Stimulated activated CD4-positive, alpha-beta T cell treated with anti-CD3 and anti-CD28 coated beads, Interleukin-15, amount 100 ng/mL, for 24 hours (primary cell): Measurements from ENCODE around the gene LRRC10B.

ENCODE experiments used
- DNase-seq: peaks from one replicate; pipeline ENCODE4 v3.0.0-alpha.2; 2020

LRRC10B gene

DNA sequence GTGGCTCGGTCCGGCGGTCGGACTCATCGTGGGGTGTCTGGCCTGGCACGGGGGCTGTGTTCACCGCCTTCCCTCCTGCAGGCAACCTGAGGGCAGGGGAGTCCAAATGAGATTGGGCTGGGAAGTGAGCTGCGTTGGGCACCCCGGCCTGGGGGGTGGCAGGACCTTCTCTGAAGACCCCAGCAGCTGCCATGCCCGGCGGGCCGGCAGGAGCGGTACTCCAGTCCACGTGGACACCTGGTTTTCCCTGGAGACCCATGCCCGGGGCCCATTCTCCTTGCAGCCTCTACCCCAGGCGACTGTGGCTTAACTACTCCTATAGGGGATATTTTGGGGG lies 24.5 kb downstream of the LRRC10B start:
- no peak for DNase-seq

DNA sequence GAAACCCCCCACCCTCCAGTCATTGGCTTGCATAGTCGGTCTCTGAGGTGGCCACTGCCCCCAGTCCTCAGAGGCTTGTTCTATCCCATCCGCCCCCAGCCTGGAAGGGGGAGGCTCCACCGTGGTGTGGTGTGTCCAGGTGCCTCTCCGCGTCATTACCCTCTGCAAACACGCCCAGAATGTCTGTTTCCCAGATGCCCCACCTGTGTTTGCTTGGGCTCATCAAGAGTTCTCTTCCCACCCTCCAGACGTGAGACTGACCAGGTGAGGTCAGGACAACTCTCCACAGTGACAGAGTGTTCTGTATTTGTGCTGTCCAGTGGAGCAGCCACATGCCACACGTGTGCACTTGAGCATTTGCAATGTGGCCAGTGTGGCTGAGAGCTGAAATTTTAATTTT lies 24.9 kb downstream of the LRRC10B start:
- no peak for DNase-seq

DNA sequence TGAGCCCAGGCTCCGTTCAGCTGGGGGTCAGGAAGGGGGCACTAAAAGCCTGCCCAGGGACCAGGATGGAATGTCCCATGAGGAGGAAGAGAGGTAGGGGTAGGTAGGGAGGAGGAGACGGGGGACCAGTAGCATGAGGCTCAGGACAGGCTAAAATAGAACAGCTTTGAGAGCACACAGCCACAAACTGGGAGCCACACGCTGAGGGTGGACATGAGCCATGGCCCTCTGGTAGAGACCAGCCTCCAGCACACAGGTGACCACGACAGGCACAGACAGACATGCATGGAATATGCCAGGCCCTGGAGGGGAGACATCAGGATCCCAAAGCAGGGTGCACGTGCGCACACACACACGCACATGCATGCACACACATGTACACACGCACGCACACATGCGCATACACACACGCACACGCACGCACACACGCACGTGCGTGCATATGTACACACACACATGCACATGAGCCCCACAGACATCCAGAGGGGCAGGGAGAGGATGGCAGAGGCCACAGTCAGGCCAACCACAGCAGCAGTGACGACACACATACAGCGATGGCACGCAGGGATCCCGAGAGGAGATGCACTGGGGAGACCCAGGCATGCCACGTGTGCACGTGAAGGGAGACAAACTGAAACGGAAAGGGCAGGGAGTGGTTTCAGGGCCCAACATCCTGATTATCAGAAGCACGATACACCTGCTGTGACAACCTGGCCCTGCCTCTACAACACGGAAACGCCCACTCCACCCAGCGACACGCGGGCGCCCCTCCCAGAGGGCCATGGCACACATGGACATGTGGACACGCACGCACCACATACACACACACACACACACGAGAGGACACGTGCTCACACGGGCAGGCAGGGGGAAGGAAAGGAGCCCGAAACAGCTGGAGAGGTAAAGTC lies 25.7 kb downstream of the LRRC10B start:
- DNase-seq: no peak

DNA sequence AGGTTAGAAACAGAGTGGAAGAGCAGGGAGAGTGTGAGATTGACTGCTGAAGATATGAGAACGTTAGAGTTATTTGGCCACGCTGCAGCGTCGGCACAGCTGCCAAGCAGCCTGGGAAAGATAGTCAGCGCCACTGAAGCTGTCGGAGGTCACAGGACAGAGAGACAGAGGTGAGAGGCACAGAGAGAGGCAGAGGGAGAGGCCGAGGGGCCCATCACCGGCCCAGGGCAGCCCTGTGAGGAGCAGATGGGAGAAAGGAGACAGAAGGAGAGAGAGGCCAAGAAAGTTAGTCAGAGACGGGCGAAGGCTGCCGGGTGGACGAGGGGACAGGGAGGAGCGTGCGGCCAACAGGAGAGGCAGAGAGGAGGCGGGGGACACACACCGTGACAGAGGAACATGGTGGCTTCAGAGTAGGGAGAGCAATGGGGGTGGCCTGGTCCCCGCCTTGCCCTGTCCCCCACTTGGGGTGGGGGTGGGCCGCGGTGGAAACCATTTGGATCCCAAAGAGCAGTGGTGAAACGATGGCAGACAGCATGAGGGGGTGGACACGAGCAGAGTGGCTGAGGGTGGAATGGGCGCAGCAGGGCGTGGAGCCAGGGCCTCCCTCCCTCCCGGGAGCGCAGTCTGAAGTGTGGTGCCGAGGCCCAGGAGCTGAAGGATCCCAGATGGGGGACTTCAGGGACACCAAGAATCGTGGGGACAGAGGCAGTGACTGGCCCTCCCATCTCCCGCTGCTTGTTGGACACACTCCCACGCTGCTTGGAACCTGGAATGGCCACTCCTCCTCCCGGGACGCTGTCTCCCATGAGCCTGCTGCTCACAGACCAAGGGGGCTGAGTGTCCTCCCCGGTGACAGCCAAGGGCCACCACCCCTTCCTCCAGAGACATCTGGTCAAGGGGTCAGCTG lies 26.6 kb downstream of the LRRC10B start:
- no peak for DNase-seq

DNA sequence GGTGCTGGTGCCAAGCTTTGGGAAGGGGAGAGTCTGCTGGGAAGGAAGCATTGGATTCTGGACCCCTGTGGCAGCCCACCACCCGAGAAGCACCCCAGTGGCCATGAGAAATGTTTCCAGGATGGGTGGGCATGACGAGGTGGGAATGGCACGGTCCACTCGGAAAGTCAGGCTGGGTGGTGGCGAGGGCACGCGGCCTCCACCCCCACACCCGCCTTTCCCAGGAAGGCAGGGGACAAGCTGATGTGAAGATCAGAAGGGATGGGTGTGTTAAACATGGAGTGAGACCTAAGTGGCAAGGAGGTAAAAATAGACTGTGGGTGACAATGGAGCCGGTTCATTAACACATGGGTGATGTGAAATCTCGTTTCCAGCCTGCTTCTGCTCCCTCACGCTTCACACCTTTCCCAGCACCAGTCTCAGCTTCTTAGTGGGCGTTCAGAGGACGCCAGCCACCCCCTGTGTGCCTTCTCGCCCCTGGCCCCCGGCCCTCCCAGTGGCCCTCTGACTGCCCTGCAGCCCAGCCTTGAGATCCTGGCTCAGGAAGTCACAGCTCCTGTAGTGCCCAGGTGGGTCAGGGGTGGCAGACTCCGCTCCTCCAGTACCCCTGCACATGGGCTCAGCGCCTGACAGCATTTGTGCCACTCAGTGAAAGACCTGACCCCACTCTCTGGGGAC lies 27.6 kb downstream of the LRRC10B start:
- DNase-seq: no peak

DNA sequence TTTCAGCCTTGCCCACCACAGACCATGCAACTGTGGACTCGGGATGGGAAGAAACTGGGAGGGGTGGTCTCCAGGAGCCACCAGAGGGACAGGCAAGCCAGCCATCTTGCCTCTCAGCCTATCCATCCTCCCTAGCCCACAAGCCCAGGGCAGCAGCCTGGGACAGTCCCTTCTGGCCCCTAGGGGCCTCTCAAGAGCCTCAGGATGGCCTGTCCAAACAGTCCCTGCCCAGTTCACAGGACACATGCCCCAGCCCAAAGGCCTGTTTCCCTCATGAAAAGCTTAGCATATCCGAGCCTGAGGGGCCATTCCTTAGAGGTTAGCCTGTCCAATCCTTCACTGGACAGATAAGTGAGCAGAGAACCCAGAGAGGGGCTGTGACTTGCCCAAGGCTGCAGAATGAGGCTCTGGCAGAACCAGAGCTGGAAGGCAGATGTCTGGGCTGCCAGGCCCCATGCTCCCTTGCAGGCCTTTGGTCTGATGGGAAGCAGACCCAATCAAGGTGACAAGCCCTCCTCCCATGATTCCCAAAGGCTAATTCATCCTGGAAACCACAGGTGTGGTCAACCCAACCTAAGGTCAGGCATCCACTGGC lies 28.2 kb downstream of the LRRC10B start:
- DNase-seq: no peak

DNA sequence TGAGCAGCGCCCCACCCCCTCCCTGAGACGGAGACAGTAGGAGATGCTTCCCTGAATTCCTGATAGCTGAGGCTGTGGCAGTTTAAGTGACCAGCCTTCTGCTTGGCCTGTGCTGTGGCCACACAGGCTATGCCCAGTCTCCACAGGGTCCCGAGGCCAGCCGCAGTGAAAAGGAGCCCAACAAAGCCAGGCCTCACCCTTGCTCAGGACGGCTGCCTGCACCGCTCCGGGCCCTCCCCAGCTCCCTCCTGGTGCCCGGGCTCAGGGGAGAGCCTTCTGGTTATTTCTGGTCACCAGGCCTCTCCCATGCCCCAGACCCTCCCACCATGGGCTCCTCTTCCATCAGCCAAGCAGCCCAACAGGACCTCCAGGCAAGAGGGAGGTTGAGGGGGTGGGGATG lies 28.8 kb downstream of the LRRC10B start:
- no peak for DNase-seq

DNA sequence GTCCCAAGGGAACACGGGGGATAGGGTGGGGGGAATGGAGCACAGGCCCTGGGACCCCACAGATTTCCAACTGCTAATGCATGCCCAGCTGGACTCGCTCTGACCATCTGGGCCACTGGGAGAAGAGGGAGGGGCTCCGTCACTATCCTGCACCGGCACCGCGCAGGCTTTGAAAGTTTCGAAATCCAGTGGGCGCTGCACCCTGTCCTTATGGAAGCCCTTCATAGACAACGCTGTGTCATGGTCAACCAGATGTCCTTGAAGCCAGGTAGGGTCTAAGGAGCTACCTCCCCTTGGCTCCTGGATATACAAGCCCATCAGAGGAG lies 30.1 kb downstream of the LRRC10B start:
- DNase-seq: no peak

DNA sequence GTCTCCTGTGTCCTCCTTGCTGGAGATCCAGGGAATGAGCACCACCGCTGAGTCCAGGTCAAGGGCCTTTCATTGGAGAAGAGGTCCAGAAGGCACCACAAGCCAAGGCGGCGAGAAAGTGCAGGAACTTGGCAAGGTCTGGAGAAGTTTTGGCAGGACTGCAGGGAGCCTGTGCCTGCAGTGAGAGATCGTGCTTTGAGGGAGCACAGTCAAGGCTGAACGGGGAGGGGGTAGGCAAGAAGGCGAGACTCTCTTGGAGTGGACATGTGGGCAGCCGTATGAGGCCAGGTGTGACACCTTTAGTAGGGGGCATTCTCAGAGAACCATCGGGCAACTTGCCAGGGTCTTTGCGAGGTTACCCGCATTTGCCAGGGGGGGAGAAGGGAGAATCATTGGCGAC lies 30.5 kb downstream of the LRRC10B start:
- DNase-seq: no peak

DNA sequence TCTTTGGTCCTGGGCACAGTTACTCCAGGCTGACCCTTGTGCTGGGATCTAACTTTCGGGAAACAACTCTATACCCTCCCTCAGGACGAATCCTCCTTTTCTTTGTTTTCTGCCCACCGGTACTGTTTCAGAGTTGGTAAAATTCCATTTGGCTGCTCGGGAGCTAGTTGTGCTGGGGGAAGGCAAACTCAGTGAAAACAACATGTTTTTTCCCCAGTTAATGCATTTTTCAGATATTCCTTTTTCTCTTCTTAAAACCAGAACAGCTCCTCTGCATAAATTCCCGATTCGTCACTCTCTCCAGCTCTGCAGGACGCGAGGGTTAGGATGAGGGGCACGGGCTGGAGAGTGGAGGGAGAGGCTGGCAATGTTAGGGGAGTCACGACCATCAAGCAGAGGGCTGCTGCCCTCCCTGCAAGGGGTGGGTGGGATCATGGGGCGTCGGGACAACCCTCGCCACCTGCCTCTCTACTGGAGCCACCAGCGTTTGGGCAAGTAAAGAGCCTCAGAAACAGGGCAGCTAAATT lies 31.3 kb downstream of the LRRC10B start:
- DNase-seq: no peak

DNA sequence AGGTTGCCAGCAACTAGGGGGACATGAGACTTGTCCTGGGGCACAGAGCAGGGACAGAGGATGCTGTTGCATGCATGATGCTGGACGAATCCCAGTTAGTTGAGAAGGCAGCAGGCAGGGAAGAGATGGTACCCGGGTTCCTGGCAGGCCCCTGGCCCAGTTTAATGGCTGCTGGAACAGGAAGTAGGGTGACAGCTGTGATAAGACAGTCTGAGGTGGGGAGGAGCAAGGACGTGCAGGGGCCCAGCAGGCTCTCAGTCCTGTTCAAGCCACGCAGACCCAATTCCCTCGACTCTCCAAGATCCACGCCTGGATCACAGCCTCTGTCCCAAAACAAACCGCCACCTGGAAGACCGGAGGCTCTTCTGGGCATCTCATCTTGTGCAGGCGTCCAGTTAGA lies 32.0 kb downstream of the LRRC10B start:
- no peak for DNase-seq

DNA sequence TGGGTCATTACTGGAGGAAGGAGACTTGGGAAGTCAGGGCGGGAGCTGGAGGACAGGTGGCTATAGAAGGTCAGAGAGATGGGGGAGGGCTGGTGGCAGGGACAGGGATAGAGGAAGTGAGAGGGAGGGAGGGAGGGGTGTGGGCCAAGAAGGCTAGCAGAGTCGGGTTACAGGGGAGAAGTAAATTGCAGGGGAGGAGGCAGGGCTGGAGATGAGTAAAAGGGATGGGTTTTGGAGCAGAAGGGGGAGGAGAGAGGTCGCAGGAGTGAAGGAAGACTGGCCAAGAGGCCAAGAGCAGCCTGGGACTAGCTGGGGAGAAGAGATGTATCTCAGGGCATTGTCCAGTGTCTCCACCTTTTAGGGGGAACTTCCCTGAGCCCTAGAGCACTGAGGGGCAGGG lies 33.0 kb downstream of the LRRC10B start:
- DNase-seq: no peak

DNA sequence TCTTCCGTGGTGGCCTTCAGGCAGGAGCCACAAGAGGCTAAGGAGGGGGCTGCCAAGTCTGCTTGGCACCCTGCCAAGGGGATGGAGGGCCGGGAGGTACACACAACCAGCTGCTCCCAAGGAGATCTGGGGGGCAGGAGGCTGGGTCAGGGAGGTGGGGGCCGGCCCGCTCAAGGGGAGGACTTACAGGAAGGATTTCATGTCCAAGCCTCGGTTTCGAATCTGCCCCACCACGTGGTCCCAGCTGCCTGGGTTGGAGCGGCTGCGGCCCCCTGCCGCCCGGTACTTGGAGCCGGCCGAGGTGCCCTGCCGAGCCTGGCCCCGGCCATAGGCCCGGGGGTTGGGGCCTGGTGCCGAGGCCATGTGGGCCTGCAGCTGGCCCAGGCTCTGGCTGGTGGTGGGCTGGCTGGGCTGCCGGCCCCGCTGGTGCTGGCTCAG lies 33.5 kb downstream of the LRRC10B start:
- DNase-seq: no peak

DNA sequence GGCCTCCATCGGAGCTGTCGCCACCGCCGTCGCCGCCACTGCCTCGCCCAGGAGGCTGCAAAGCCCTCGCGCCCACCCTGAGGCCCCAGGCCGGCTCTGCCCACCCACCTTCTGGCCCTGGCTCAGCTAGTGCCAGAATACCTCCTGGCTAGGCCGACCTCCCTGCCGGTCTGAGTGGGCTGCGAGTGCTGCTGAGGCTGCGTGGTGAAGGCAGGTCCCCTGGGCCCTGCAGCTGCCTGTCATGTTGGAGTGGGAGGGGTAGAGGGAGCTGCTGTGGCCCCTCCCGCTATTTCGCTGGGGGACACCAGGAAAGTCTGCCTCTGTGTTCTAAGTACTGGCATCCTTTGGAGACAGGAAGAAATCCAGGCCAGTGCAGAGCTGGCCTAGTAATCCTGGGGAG lies 34.2 kb downstream of the LRRC10B start:
- no peak for DNase-seq

DNA sequence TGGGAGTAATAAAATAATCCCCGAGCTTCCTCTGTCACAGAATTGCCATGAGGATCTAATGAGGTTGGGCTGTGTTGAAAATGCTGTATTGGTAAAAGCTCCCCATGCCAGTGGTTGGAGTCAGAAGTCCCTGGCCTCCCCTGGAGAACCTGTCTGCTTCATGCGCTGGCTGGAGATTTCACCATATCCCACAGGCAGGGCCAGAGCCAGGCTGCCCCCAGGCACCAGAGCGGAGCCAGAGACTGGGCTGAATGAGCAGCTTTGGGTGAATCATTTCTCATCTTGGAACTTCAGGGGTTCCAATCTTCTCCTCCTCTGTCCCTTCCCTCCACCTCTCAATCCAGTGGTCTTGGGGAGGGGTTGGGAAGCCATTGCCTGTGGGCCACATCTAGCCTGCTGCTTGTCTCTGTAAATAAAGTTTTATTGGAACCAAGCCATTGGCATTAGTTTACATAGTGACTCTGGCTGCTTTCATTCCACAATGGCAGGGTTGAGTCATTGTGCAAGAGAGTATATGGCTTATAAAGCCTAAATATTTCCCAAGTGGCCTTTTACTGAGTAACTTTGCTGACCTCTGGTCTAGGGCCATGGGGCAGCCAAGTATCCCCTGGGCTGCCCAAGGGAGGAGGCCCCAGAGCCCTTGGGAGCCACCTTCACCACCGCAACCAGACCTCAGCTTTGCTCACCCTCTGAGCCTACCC lies 35.2 kb downstream of the LRRC10B start:
- DNase-seq: no peak

DNA sequence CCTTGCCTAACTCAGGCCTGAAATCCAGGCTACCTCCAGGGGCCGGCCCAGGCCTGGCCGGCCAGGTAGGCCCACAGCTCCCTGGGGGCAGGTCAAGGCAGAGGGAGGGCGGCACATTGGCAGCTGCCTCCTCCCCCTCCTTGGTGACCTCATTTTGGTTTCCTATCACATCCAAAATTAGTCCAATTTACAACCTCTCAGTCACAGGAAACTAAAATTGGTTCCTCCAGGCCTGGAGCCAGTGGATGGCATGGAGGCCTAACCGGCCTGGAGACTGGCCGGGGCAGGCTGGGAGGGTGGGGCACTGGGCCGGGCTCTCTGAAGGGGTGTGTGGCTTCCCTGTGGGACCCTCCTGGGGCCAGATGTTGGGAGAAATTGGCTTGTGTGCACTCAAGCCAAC lies 35.9 kb downstream of the LRRC10B start:
- DNase-seq: no peak

DNA sequence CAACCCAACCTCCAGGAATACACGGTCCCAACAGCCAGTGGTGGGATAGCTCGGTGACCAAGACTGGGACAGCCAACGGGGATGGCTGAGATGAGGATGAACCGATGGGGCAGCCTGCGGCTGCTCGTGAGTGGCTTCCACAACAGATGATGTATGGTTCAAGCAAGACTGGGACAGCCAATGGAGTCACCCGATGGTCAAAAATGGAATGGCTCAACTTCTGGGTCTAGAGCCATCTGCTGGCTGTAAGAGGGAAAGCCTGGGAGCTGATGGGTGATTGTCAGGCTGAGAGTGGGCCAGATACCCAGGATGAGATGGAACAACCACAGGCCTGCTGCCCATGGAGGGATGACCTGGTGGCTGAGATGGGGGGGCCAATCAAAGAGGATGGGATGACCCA lies 36.8 kb downstream of the LRRC10B start:
- no peak for DNase-seq

DNA sequence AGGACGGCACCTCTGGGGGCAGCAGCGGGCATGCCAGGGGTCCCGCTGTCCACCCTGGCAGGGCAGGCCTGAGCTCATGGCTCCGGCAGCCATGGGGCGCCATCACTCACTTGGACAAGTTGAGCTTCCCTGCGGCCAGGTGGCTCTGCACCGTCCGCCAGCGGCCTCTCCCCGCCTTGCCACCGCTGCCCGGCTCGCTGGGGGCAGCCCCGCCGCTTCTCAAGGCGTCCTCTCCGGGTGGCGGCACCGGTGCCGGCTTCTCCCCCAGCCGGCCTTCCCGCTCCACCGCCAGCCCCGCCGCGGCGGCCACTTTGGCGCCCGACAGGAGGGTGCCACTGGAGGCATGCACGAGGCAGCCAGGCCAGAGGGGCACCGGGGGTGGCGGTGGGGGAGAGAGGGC lies 37.4 kb downstream of the LRRC10B start:
- DNase-seq: no peak

DNA sequence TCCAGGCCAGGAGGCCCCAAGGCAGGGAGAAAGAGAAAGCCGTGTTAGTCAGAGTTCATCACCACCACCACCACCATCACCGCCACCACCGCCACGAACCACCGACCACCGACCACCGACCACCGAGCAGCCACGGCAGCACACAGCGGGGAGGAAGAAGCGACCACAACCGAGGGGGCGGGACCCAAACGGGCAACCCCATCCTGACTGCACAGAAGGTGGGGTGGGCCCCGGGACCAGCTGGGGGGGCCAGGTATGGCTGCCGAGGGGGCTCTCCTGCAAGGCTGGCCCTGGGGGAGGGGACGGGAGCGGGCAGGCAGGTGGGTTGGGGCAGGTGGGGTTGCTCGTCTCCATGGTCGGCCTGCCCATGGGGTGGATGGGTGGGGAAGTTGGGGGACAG lies 38.1 kb downstream of the LRRC10B start:
- no peak for DNase-seq

DNA sequence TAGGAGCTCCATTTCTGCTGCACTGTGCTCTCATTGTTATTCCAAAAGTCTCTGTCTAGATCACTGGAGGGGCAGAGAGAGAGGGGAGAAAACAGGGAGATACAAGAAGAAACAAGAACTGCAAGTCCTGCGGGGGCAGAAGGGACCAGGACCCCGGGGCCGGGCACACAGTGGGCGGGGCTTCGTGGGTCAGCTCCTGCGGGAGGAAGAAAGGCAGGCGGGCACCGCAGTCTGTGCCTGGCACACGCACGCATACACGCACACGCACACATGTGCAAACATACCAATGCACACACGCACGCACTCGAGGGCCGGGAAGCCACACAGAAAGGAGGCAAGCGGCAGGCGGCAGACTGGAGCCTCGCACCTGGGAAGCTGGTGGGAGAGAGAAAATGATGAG lies 38.7 kb downstream of the LRRC10B start:
- no peak for DNase-seq

DNA sequence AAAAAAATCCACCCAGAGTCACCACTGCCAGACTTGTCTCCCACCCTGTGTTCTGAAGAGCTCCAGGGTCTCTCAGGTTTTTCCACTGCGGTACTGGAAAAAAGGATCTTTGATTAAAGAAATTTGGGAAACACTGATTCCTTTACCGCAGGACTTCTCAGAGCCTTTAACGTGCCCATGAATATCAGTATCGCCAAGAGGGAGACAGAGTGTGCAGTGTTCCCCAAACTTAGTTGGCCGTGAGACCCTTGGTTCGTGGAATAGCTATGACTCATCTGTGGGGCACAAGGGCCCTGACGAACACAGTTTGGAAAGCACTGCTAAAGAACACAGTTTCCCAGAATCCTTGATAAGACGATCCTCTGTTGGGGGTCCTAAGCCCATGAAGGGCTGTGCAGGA lies 40.6 kb downstream of the LRRC10B start:
- no peak for DNase-seq
